ENCODE results near the gene DPF3. TPM values are rescaled to one million over a fixed set of nuclear protein-coding genes. Genes with fewer than 3 reads are reported as not detected.

DPF3 gene
- total RNA-seq, 4 donors from 2014 or later, result 0.39 to 3.4 (median 1.6) TPM

GRCh38 chr14:72788255-72788654, 105.6 kb downstream of the DPF3 start:
- Histone ChIP-seq H3K27ac (no peak overlapping the region), H3K27me3 (no peaks in the 10 kb centered on the region), H3K9me3 (no peaks in the 10 kb centered on the region), H3K4me1 (no peaks in the 10 kb centered on the region), H3K4me3 (no peak overlapping the region), H3K36me3 (no peaks in the 10 kb centered on the region)
- peak in 1 of 2 donors; percentile 29 for DNase-seq (ENCODE audit: low spot score in 2 of 2)
- TF ChIP-seq EP300 (IDR thresholded peaks at IDR 0.05) (no peak), POLR2AphosphoS5 (IDR thresholded peaks at IDR 0.05) (no peak), POLR2A (IDR thresholded peaks at IDR 0.05) (no peak), CTCF (IDR thresholded peaks at IDR 0.05) (no peak)
- 65% methylated on average over 6 of the region's 6 CpGs for WGBS

GRCh38 chr14:72787841-72788240, 106.1 kb downstream of the DPF3 start:
- DNase-seq (ENCODE audit: low spot score in 2 of 2), result peak in 1 of 2 donors; percentile 61
- Histone ChIP-seq H3K27ac (no peak overlapping the region), H3K4me1 (no peaks in the 10 kb centered on the region), H3K4me3 (no peak overlapping the region), H3K9me3 (no peaks in the 10 kb centered on the region), H3K36me3 (no peaks in the 10 kb centered on the region), H3K27me3 (no peaks in the 10 kb centered on the region)
- TF ChIP-seq POLR2A (IDR thresholded peaks at IDR 0.05) (no peak), EP300 (IDR thresholded peaks at IDR 0.05) (no peak), CTCF (IDR thresholded peaks at IDR 0.05) (no peak)
- WGBS, result 85% methylated on average over 6 of the region's 6 CpGs

GRCh38 chr14:72786378-72787350, 107.2 kb downstream of the DPF3 start:
- 79% methylated on average over 13 of the region's 13 CpGs for WGBS
- TF ChIP-seq POLR2AphosphoS5 (IDR thresholded peaks at IDR 0.05) (no peak), EP300 (IDR thresholded peaks at IDR 0.05) (no peak)
- no peak overlapping the region for H3K27ac ChIP-seq

GRCh38 chr14:72783741-72784140, 110.2 kb downstream of the DPF3 start:
- 65% methylated on average over 4 of the region's 7 CpGs for WGBS
- TF ChIP-seq POLR2AphosphoS5 (IDR thresholded peaks at IDR 0.05) (no peak), POLR2A (IDR thresholded peaks at IDR 0.05) (no peak), EP300 (IDR thresholded peaks at IDR 0.05) (no peak), CTCF (IDR thresholded peaks at IDR 0.05) (no peak)
- peak in 1 of 2 donors; percentile 20 for DNase-seq (ENCODE audit: low spot score in 2 of 2)
- no peaks in the 10 kb centered on the region for H3K27me3 ChIP-seq
- no peak overlapping the region for H3K27ac ChIP-seq
- no peaks in the 10 kb centered on the region for H3K4me1 ChIP-seq
- H3K4me3 ChIP-seq, result no peak overlapping the region
- H3K36me3 ChIP-seq, result no peaks in the 10 kb centered on the region
- H3K9me3 ChIP-seq, result no peaks in the 10 kb centered on the region

More at GRCh38 chr14:72786378-72787350, 107.2 kb downstream of the DPF3 start:
- Histone ChIP-seq H3K9me3 (no peaks in the 10 kb centered on the region), H3K4me3 (no peak overlapping the region), H3K36me3 (no peaks in the 10 kb centered on the region), H3K4me1 (no peaks in the 10 kb centered on the region), H3K27me3 (no peaks in the 10 kb centered on the region)
- DNase-seq (ENCODE audit: low spot score in 2 of 2), result peak in 1 of 2 donors; percentile 16

- WGBS, result 91% methylated on average over 2 of the region's 2 CpGs
- Histone ChIP-seq H3K4me3 (no peak overlapping the region), H3K4me1 (no peaks in the 10 kb centered on the region)
These were observed 111.1 kb downstream of the DPF3 start for GRCh38 chr14:72782817-72783216.

More at GRCh38 chr14:72782817-72783216, 111.1 kb downstream of the DPF3 start:
- no peaks in the 10 kb centered on the region for H3K36me3 ChIP-seq
- DNase-seq (ENCODE audit: low spot score in 2 of 2), result peak in 1 of 2 donors; percentile 53
- no peaks in the 10 kb centered on the region for H3K9me3 ChIP-seq
- H3K27ac ChIP-seq, result no peak overlapping the region
- TF ChIP-seq EP300 (IDR thresholded peaks at IDR 0.05), result no peak
- no peak for TF ChIP-seq CTCF (IDR thresholded peaks at IDR 0.05)
- TF ChIP-seq POLR2AphosphoS5 (IDR thresholded peaks at IDR 0.05), result no peak
- no peak for TF ChIP-seq POLR2A (IDR thresholded peaks at IDR 0.05)
- no peaks in the 10 kb centered on the region for H3K27me3 ChIP-seq

All from suprapubic skin (tissue), 4 donors.